Parietal lobe (tissue), 1 donor: ENCODE results near the gene ARHGEF5. TPM values are rescaled to one million over a fixed set of nuclear protein-coding genes. Genes with fewer than 3 reads are reported as not detected.

ENCODE experiments used
- total RNA-seq: library from RNA; depleted of rRNA; stranded (reverse); fragments of >200 nt; gene quantifications from one replicate; pipeline ENCODE4 v1.2.3, GENCODE V29; 2014

ARHGEF5 gene
- total RNA-seq, result 1.3 TPM

DNA sequence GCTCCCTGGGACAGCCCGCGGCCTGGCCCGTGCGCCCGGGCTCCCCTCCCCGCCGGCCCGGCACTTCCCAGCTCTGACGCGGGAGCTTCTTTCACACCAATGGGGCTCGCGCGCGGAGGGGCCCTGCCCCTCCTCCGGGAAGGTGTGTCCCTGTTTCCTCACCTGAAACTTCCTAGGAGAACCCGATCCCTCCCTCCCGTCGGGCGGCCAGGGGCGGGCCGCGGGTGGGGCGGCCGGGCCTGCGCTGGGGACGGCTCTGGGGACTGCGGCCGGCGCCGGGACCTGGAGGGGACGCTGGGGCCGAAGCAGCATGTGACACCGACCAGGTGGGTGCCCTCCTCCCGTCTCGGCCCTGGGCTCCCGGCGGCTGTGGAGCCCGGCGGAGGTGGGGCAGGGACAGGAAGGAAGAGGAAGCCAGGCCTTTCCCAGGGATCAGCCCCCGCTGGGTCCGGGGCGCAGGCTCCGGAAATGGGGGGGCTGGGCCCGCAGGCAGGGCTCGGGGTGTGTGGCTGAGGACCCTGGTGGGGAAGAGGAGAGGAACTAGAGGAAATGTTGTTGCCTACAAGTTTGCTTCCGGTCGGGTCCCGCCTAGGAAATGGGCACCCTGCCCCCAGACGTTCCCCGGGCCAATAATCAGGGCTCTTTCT is at the start of gene ARHGEF5:
Gene ARHGEF5, plus strand, starts transcription at position 227 of the 647 bp plus-strand sequence. CDS start 7,268 bp downstream, outside the sequence.

GRCh38 chr7:144311872-144312469 is 43.2 kb upstream of the ARHGEF5 start, which contains the start of gene OR2A1:
OR2A1 (plus strand) TSS chr7:144312419; CDS start chr7:144318125, 5,706 bp downstream.

DNA sequence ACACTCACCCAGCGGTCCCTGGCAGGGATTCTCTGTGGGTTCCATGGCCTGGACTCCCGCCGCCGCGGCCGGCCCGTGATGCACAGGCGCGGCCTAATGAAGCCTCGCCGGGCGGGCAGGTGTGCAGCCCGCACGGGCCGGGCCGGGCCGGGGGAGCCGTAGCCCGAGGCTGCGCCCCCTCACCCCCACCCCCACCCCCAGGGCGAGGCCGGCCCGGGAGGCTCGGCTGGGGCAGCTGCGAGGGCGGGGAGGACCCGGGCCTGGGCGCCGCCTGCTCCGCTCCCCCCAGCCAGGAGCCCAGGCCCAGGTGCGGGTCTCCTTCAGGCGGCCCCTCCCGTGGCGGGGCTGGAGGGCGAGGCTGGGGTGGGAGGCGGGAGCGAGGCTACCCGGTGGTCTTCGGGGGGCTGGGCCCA is 48.5 kb downstream of the ARHGEF5 start, which contains the start of gene NOBOX:
Gene NOBOX, minus strand, starts transcription at position 45 of the 413 bp plus-strand sequence.

Other genes starting within 250 kb of the ARHGEF5 start
- not detected for gene OR2A2, start 245.8 kb upstream of the ARHGEF5 start, total RNA-seq
- not detected for gene OR2A14, start 232.2 kb upstream of the ARHGEF5 start, total RNA-seq
- 1.6 TPM for gene CTAGE4, start 171.9 kb upstream of the ARHGEF5 start, total RNA-seq
- 1.6 TPM for gene ARHGEF35, start 159.6 kb upstream of the ARHGEF5 start, total RNA-seq
- gene OR2A42, start 115.8 kb upstream of the ARHGEF5 start, total RNA-seq, result under 0.01 TPM
- gene OR2A7, start 90.6 kb upstream of the ARHGEF5 start, total RNA-seq, result 0.94 TPM
- not detected for gene CTAGE8, start 86.1 kb upstream of the ARHGEF5 start, total RNA-seq
- not detected for gene OR2A1, start 43.0 kb upstream of the ARHGEF5 start, total RNA-seq
- not detected for gene NOBOX, start 48.3 kb downstream of the ARHGEF5 start, total RNA-seq